K562 (cell line): Measurements from ENCODE around the gene SMARCC1. TPM values are rescaled to one million over a fixed set of nuclear protein-coding genes. Genes with fewer than 3 reads are reported as not detected.

ENCODE experiments used
- ATAC-seq: fragments of 200-7000 bp; cut with Tn5 transposase; 3 replicates; pipeline ENCODE4 v1.9.1; 2020; ENCODE audit warnings: moderate library complexity
- BruUV-seq: library from RNA; stranded (reverse); fragments of 400-500 nt; replicated peaks from 2 replicates; lab custom pipeline; 2021; lab: Mats Ljungman, UMichigan
- CTCF ChIA-PET: fragments of 300-600 bp; formaldehyde crosslinking; extraction: SDS; loops from one replicate; lab custom pipeline; 2021; ENCODE audit warnings: low intra/inter-chr PET ratio; lab: Yijun Ruan, JAX
- POLR2A ChIA-PET: fragments of 300-600, 350-650 bp; sonication (Branson Sonifier 250); formaldehyde crosslinking; extraction: SDS; loops from one replicate; lab custom pipeline; 2021; ENCODE audit warnings: antibody characterized with exemption, inconsistent platforms; lab: Yijun Ruan, JAX
- DNase-seq, 4 experiments: peaks; one replicate each; pipeline versions ENCODE4 v3.0.0 to v3.0.0-alpha.2; 2011 to 2018; ENCODE audit warnings: low spot score in 3 of 4, mixed read lengths in 3 of 4; ENCODE audit errors: extremely low read depth in 1 of 4
- FAIRE-seq: peaks from 2 replicates; lab custom pipeline; 2011; peaks lifted over from hg19 to GRCh38; lab: Jason Lieb, UNC
- H2AFZ ChIP-seq: 2 replicates; pipeline ENCODE4 v1.6.0; 2011; ENCODE audit warnings: low read depth, low read length, control low read depth, inconsistent platforms
- H3K27ac ChIP-seq: fragments of 200-600 bp; 3 replicates; pipeline ENCODE4 v1.8.0; 2011; ENCODE audit warnings: low read depth, mild to moderate bottlenecking, control low read depth, inconsistent platforms, low read length, moderate library complexity, mixed read lengths; ENCODE audit errors: extremely low read depth
- H3K27me3 ChIP-seq, 2 experiments: fragments of 300-600 bp in 1 of 2; 2 replicates in 1 of 2; 3 replicates in 1 of 2; pipeline versions ENCODE4 v1.6.0 to v1.8.0; 2011; ENCODE audit warnings: inconsistent platforms in 2 of 2, low read length in 2 of 2, mild to moderate bottlenecking in 1 of 2, mixed read lengths in 1 of 2, moderate library complexity in 1 of 2; ENCODE audit not compliant: control insufficient read depth in 2 of 2, insufficient read depth in 2 of 2
- H3K36me3 ChIP-seq: fragments of 300-600 bp; 3 replicates; pipeline ENCODE4 v1.8.0; 2011; ENCODE audit warnings: mild to moderate bottlenecking, low read length, inconsistent platforms; ENCODE audit not compliant: control insufficient read depth, insufficient read depth
- H3K4me1 ChIP-seq, 2 experiments: fragments of 200-600 bp in 1 of 2; replicated peaks in 1 of 2; 2 replicates in 1 of 2; 3 replicates in 1 of 2; pipeline versions ENCODE4 v1.5.1 to v1.8.0; 2011; ENCODE audit warnings: inconsistent platforms in 2 of 2, low read length in 2 of 2, mild to moderate bottlenecking in 1 of 2, mixed read lengths in 1 of 2, moderate library complexity in 1 of 2; ENCODE audit not compliant: control insufficient read depth in 2 of 2, insufficient read depth in 2 of 2
- H3K4me2 ChIP-seq: 2 replicates; pipeline ENCODE4 v1.6.1; 2011; ENCODE audit warnings: low read length, control low read depth, inconsistent platforms, mixed read lengths; ENCODE audit not compliant: insufficient read depth
- H3K4me3 ChIP-seq: fragments of 200-600 bp; sonication (generic), shearing (Covaris generic); 2 replicates; pipeline ENCODE4 v1.5.1; 2016; ENCODE audit warnings: control low read depth, inconsistent platforms
- H3K79me2 ChIP-seq: fragments of 200-600 bp; 3 replicates; pipeline ENCODE4 v1.8.0; 2011; ENCODE audit warnings: low read length, inconsistent platforms; ENCODE audit not compliant: control insufficient read depth, insufficient read depth
- H3K9ac ChIP-seq, 2 experiments: 2 replicates each; pipeline versions ENCODE4 v1.6.0 to v1.6.1; 2011; ENCODE audit warnings: low read depth in 2 of 2, low read length in 2 of 2, control low read depth in 1 of 2, inconsistent platforms in 1 of 2, mild to moderate bottlenecking in 1 of 2, mixed read lengths in 1 of 2; ENCODE audit not compliant: insufficient read depth in 1 of 2
- H3K9me1 ChIP-seq: one replicate; pipeline ENCODE4 v1.6.0; 2011; ENCODE audit warnings: inconsistent platforms, mild to moderate bottlenecking, low read length, moderate library complexity; ENCODE audit not compliant: control insufficient read depth, insufficient read depth
- H3K9me3 ChIP-seq: replicated peaks from 2 replicates; pipeline ENCODE4 v1.5.1; 2011; ENCODE audit warnings: low read depth, low read length, inconsistent platforms; ENCODE audit not compliant: control insufficient read depth, insufficient read depth
- H4K20me1 ChIP-seq: replicated peaks from 2 replicates; pipeline ENCODE4 v1.6.1; 2011; ENCODE audit warnings: low read length, inconsistent platforms, mixed read lengths; ENCODE audit not compliant: control insufficient read depth, insufficient read depth
- IFI16 ChIP-seq: fragments of 250-450 bp; sonication (Bioruptor Pico); IDR thresholded peaks from 2 replicates; pipeline ENCODE4 v2.1.2; 2022; ENCODE audit warnings: mild to moderate bottlenecking, inconsistent platforms
- POLR3A ChIP-seq: IDR thresholded peaks from 2 replicates; pipeline ENCODE4 v1.6.1; 2011; ENCODE audit warnings: borderline replicate concordance, mild to moderate bottlenecking, moderate library complexity; ENCODE audit not compliant: insufficient read length, insufficient read depth; ENCODE audit errors: extremely low read depth
- ZBTB5 ChIP-seq: fragments of 450-650 bp; IDR thresholded peaks from 2 replicates; pipeline ENCODE4 v1.6.1; 2017; ENCODE audit warnings: antibody characterized with exemption
- ZFX ChIP-seq: sonication (generic); formaldehyde crosslinking; IDR thresholded peaks from 2 replicates; pipeline ENCODE4 v1.8.0; 2022; ENCODE audit warnings: mild to moderate bottlenecking, missing genetic modification reagents, moderate library complexity
- WGBS: fragments of 100-300 bp; shearing (Covaris generic); methylation state at CpG from one replicate; pipeline ENCODE4 v1.1.6; 2016; ENCODE audit warnings: low coverage, mixed read lengths; ENCODE audit not compliant: insufficient coverage; ENCODE audit errors: missing lambda C conversion rate; 5-methylcytosine and 5-hydroxymethylcytosine counted together
- in situ Hi-C: fragments of 300-500 bp; cut with MboI; formaldehyde crosslinking; loops from 4 replicates; pipeline ENCODE4 v1.15.0; 2018; ENCODE audit warnings: inconsistent platforms, mixed read lengths
- intact Hi-C: fragments of 100-400 bp; cut with micrococcal nuclease; formaldehyde crosslinking; loops from 2 replicates; pipeline ENCODE4 v1.14.2; 2022
- polyA plus RNA-seq, 8 experiments: library from polyadenylated mRNA; depleted of rRNA in 4 of 8; stranded (reverse) in 5 of 8; unstranded in 3 of 8; fragments of >200 nt; fragmentation: Nextera tagmentation in 2 of 8; fragmentation: Illumina TruSeq in 1 of 8; extraction: Ambion mirVana in 2 of 8; extraction: Trizol in 1 of 8; gene quantifications; 2 replicates each; pipeline versions ENCODE4 v1.2.1 to v1.2.3, GENCODE V29; 2011 to 2014; ENCODE audit warnings: inconsistent platforms in 1 of 8, missing spikeins in 1 of 8
- total RNA-seq, 7 experiments: library from RNA; depleted of rRNA in 6 of 7; stranded (reverse); fragments of >200 nt in 6 of 7; fragmentation: Illumina TruSeq in 2 of 7; extraction: Trizol in 2 of 7; gene quantifications; 2 replicates each; pipeline versions ENCODE4 v1.2.1 to v1.2.3, GENCODE V29; 2011 to 2021; ENCODE audit warnings: low replicate concordance in 1 of 7

SMARCC1 gene
- total and polyA plus RNA-seq, 9 of the 15 experiments (the other 6 are each of a cell fraction or from before 2014, with no cell fraction given) = 20.7 to 199 (median 66.0) TPM

GRCh38 chr3:47622671-47623461, 158.8 kb downstream of the SMARCC1 start:
- TF ChIP-seq POLR3A = no peak
- TF ChIP-seq IFI16 = no peak
- no peak for TF ChIP-seq ZFX
- no peak for TF ChIP-seq ZBTB5
- TF ChIP-seq, all 486 proteins: peak for 0
- ChIA-PET CTCF (no interaction called here), POLR2A (interaction anchor here (0.6 to 2.3 kb wide), 3 partner anchors 10 to 221 kb away, joined by 3 to 7 read pairs (median 3); no protein-coding TSS in a partner anchor)

More at GRCh38 chr3:47622671-47623461, 158.8 kb downstream of the SMARCC1 start:
- DNase-seq (no peak), ATAC-seq (no peak), FAIRE-seq (no peak)
- Histone ChIP-seq H3K36me3 (peaks cover 89% of the 10 kb centered on the region), H2AFZ (no peak overlapping the region), H3K9me1 (no peaks in the 10 kb centered on the region), H3K79me2 (no peaks in the 10 kb centered on the region), H4K20me1 (no peaks in the 10 kb centered on the region), H3K4me2 (no peak overlapping the region), H3K4me1 (no peaks in the 10 kb centered on the region), H3K9ac (no peak overlapping the region), H3K27ac (no peak overlapping the region), H3K4me3 (no peak overlapping the region), H3K9me3 (no peaks in the 10 kb centered on the region), H3K27me3 (no peaks in the 10 kb centered on the region)
- WGBS = 84% methylated on average over 3 of the region's 3 CpGs
- in situ Hi-C loops (no loop called here), intact Hi-C loops (no loop called here)
- BruUV-seq = no TSS peak
